Nephron progenitor cell (in vitro differentiated cells): ENCODE data around the gene FAM114A1.
A peak's percentile ranks its signal among the peaks of the same experiment; 100 is the strongest.

ENCODE experiments used
- DNase-seq: peaks from one replicate; pipeline ENCODE4 v3.0.0; 2021
- H3K27ac Mint-ChIP-seq: 2 replicates; pipeline ENCODE4 v1.8.0; 2021; ENCODE audit warnings: mild to moderate bottlenecking, moderate library complexity, mixed read lengths
- H3K27me3 Mint-ChIP-seq: 2 replicates; pipeline ENCODE4 v1.8.0; 2021; ENCODE audit warnings: mild to moderate bottlenecking, low read depth, mixed read lengths; ENCODE audit not compliant: poor library complexity
- H3K36me3 Mint-ChIP-seq: 2 replicates; pipeline ENCODE4 v1.8.0; 2021; ENCODE audit warnings: low read depth, mixed read lengths
- H3K4me1 Mint-ChIP-seq: 2 replicates; pipeline ENCODE4 v1.8.0; 2021; ENCODE audit warnings: mixed read lengths
- H3K4me3 Mint-ChIP-seq: 2 replicates; pipeline ENCODE4 v1.8.0; 2021; ENCODE audit warnings: mild to moderate bottlenecking, moderate library complexity, mixed read lengths
- H3K9me3 Mint-ChIP-seq: 2 replicates; pipeline ENCODE4 v1.8.0; 2021; ENCODE audit warnings: mild to moderate bottlenecking, moderate library complexity, mixed read lengths
- TF ChIP-seq, protein P1 (sequence below): fragments of 200-600 bp; sonication (generic); IDR thresholded peaks from 2 replicates; pipeline ENCODE4 v1.5.0; 2021; ENCODE audit warnings: antibody characterized with exemption

FAM114A1 gene

DNA sequence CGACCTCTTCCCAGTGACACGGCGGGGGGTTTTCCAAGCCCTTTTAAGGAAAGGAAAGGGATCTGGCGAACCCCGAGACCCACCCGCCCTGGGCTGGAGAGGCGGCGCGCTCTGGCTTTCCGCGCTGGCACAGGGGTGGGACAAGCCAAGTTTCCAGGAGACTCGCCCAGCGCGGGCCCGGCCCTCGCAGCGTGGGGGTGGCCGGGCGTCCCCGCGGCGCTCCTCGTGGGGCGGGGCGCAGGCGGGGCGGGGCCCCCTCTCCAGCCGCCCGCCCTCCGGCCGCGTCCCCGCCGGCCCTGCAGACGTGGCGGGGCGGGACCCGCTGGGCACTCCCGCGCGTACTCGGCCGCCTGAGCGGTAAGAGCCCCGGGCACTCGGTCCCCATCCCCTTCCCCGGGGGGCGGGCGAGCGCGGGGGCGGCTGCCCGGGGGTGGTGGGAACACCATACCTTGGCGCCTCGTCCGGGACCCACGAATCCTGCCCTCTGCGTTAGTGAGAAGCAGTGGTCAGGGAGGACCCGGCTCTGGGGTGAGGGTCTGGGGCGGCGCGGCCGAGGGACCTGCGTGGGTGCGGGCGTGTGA is at the start of gene FAM114A1:
Gene FAM114A1, plus strand, starts transcription at position 329 of the 581 bp plus-strand sequence. CDS start 10,273 bp downstream, outside the sequence.
- Mint-ChIP-seq H3K27me3 (peaks cover 10% of the 10 kb centered on the region), H3K4me1 (peaks cover 34% of the 10 kb centered on the region), H3K9me3 (no peaks in the 10 kb centered on the region), H3K4me3 (peak within 1 kb of the TSS; percentile 85), H3K36me3 (no peaks in the 10 kb centered on the region), H3K27ac (no peak within 1 kb of the TSS)
- TF ChIP-seq, protein P1, sequence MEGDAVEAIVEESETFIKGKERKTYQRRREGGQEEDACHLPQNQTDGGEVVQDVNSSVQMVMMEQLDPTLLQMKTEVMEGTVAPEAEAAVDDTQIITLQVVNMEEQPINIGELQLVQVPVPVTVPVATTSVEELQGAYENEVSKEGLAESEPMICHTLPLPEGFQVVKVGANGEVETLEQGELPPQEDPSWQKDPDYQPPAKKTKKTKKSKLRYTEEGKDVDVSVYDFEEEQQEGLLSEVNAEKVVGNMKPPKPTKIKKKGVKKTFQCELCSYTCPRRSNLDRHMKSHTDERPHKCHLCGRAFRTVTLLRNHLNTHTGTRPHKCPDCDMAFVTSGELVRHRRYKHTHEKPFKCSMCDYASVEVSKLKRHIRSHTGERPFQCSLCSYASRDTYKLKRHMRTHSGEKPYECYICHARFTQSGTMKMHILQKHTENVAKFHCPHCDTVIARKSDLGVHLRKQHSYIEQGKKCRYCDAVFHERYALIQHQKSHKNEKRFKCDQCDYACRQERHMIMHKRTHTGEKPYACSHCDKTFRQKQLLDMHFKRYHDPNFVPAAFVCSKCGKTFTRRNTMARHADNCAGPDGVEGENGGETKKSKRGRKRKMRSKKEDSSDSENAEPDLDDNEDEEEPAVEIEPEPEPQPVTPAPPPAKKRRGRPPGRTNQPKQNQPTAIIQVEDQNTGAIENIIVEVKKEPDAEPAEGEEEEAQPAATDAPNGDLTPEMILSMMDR = no peak
- peak; percentile 79 for DNase-seq

DNA sequence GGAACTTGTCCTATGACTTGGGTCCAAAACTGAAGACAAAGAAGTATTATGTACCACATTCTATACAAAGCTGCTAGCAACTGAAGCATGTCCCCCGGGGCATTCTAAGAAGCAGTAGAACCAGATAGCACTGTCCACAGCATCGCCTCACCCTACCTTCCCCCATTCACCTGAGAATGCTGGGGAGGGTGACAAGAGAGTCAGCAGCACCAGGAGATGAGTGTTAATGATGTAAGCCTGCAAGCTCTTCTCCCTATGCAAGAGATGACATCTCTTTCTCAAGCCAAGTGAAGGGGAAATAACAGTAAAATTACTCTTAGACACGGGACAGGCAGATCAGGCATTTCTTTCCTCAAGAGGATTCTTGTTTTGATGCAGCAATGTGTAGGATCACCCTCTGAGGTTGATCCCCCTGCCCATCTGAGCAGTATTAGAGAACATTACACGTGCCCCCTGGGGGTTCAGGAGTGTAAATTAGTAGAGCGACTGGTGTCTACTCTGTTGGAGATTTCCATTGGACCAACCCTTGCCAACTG is 49.1 kb upstream of the FAM114A1 start:
- Mint-ChIP-seq H3K36me3 (no peaks in the 10 kb centered on the region), H3K27ac (no peak overlapping the region), H3K4me3 (no peak overlapping the region), H3K4me1 (no peaks in the 10 kb centered on the region), H3K9me3 (peaks cover 24% of the 10 kb centered on the region), H3K27me3 (peaks cover 11% of the 10 kb centered on the region)
- DNase-seq = no peak
- TF ChIP-seq, protein P1 = no peak

DNA sequence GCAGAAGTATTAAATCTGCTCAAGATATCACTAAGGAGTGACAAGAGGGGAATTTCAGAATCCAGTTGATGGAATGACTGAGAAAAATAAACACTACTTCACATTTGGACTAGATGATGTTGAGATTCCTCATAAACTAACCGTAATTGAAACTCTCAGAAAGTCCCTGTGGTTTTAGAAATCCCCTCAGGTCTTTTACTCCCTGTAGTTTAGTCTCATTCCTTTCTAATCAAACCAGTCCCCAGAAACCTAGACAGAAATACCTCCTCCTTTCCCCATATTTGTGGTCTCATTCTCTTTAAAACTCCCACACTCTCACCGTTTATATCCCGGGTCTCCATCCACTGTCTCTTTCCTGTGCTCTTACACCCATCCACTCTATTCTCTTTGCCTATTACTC is 48.0 kb upstream of the FAM114A1 start:
- H3K4me1 Mint-ChIP-seq = no peaks in the 10 kb centered on the region
- peaks cover 14% of the 10 kb centered on the region for H3K27me3 Mint-ChIP-seq
- H3K36me3 Mint-ChIP-seq = no peaks in the 10 kb centered on the region
- DNase-seq = no peak
- no peak overlapping the region for H3K4me3 Mint-ChIP-seq
- no peak overlapping the region for H3K27ac Mint-ChIP-seq
- peaks cover 25% of the 10 kb centered on the region for H3K9me3 Mint-ChIP-seq
- TF ChIP-seq, protein P1 = no peak

DNA sequence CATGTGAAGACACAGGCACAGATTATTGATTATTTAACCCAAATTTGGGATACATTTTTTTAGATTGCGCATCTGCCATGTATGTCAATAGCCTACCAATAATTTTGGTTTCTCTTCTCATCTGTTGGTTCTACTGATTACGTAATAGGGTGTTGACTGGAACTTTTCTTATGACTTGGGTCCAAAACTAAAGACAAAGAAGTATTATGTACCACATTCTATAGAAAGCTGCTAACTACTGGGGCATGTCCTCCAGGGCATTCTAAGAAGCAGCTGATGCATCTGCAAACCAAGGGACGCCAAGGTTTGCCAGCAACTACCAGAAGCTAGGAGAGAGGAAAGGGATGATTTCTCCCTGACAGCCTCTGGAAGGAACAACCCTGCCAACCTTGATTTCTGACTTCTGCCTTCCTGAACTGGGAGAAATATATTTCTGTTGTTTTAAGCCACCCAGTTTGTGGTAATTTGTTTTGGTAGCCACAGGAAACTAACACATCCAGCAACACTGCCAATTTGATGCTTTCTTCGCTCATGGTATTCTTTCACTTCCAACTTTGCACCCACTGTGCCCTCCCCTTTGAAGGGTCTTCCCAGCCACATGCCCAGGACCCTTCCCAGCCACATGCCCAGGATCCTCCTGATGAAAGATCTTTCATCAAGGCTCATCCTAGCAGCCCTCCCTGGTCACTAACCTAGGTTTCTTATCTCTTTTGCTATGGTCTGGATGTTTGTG is 47.1 kb upstream of the FAM114A1 start:
- Mint-ChIP-seq H3K36me3 (no peaks in the 10 kb centered on the region), H3K4me3 (no peak overlapping the region), H3K27me3 (peaks cover 14% of the 10 kb centered on the region), H3K27ac (no peak overlapping the region), H3K4me1 (no peaks in the 10 kb centered on the region), H3K9me3 (peaks cover 20% of the 10 kb centered on the region)
- TF ChIP-seq, protein P1 = no peak
- no peak for DNase-seq

DNA sequence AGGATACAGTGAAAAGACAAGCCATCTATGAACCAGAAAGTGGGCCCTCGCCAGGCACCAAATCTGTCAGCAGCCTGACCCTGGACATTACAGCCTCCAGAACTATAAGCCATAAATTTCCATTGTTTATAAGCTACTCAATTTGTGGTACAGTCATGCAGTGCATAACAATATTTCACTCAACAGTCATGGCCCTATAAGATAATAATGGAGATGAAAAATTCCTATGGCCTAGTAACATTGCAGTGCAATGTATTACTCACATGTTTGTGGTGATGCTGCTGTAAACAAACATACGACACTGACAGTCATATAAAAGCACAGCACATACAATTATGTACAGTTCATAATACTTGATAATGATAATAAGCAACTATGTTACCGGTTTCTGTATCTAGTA is 45.9 kb upstream of the FAM114A1 start:
- Mint-ChIP-seq H3K27me3 (peaks cover 14% of the 10 kb centered on the region), H3K36me3 (no peaks in the 10 kb centered on the region), H3K4me3 (no peak overlapping the region), H3K4me1 (no peaks in the 10 kb centered on the region), H3K27ac (no peak overlapping the region), H3K9me3 (peaks cover 16% of the 10 kb centered on the region)
- TF ChIP-seq, protein P1 = no peak
- no peak for DNase-seq
